Common myeloid progenitor, CD34-positive (primary cell): ENCODE results near the gene ATP5F1D.

Source experiments
- CTCF ChIA-PET: fragments of 350-600 bp; sonication (Branson Sonifier 250); formaldehyde crosslinking; loops from one replicate; lab custom pipeline; 2021; ENCODE audit warnings: antibody characterized with exemption; lab: Charles Lee
- POLR2A ChIA-PET: fragments of 350-600 bp; sonication (Branson Sonifier 250); formaldehyde crosslinking; loops from one replicate; lab custom pipeline; 2021; ENCODE audit warnings: antibody characterized with exemption; lab: Charles Lee
- DNase-seq, 3 donors: peaks; one replicate each; pipeline versions ENCODE4 v3.0.0 to v3.0.0-alpha.2; 2013
- H3K27ac ChIP-seq, 2 experiments: 1 replicate in 1 of 2; 2 replicates in 1 of 2; pipeline ENCODE4 v1.7.0; 2013; ENCODE audit warnings: inconsistent platforms in 2 of 2, low read length in 2 of 2, mild to moderate bottlenecking in 2 of 2, low read depth in 1 of 2, moderate library complexity in 1 of 2; ENCODE audit not compliant: severe bottlenecking in 2 of 2, insufficient read depth in 1 of 2, poor library complexity in 1 of 2
- H3K27me3 ChIP-seq, 5 experiments: replicated peaks in 2 of 5; 1 replicate in 3 of 5; 2 replicates in 2 of 5; pipeline versions ENCODE4 v1.6.1 to v1.7.0; 2013; ENCODE audit warnings: low read length in 4 of 5, mild to moderate bottlenecking in 2 of 5, moderate library complexity in 2 of 5, inconsistent platforms in 1 of 5; ENCODE audit not compliant: insufficient read depth in 5 of 5, control insufficient read depth in 4 of 5
- H3K36me3 ChIP-seq, 4 experiments: 1 replicate in 2 of 4; 2 replicates in 2 of 4; pipeline versions ENCODE4 v1.6.1 to v1.7.0; 2013; ENCODE audit warnings: low read length in 3 of 4, control low read depth in 1 of 4, mild to moderate bottlenecking in 1 of 4; ENCODE audit not compliant: control insufficient read depth in 4 of 4, insufficient read depth in 4 of 4
- H3K4me1 ChIP-seq, 4 experiments: 1 replicate in 3 of 4; 2 replicates in 1 of 4; pipeline versions ENCODE4 v1.6.1 to v1.7.1; 2013; ENCODE audit warnings: low read length in 3 of 4, mild to moderate bottlenecking in 3 of 4, control low read depth in 1 of 4, inconsistent platforms in 1 of 4, moderate library complexity in 1 of 4; ENCODE audit not compliant: control insufficient read depth in 4 of 4, insufficient read depth in 4 of 4; ENCODE audit errors: control extremely low read depth in 1 of 4
- H3K4me3 ChIP-seq, 7 experiments: 1 replicate in 4 of 7; 2 replicates in 3 of 7; pipeline versions ENCODE4 v1.5.1 to v1.7.0; 2013; ENCODE audit warnings: mild to moderate bottlenecking in 7 of 7, low read length in 6 of 7, moderate library complexity in 6 of 7, inconsistent platforms in 2 of 7, low read depth in 2 of 7, control low read depth in 1 of 7; ENCODE audit not compliant: insufficient read depth in 4 of 7, control insufficient read depth in 1 of 7; ENCODE audit errors: extremely low read depth in 1 of 7
- H3K9me3 ChIP-seq, 5 experiments: 1 replicate in 4 of 5; 2 replicates in 1 of 5; pipeline versions ENCODE4 v1.6.1 to v1.7.1; 2013; ENCODE audit warnings: low read length in 4 of 5, mild to moderate bottlenecking in 2 of 5, inconsistent platforms in 1 of 5, low read depth in 1 of 5, moderate library complexity in 1 of 5; ENCODE audit not compliant: control insufficient read depth in 4 of 5, insufficient read depth in 2 of 5; ENCODE audit errors: control extremely low read depth in 1 of 5
- WGBS: methylation state at CpG from one replicate; pipeline ENCODE4 v1.1.5; 2013; ENCODE audit not compliant: insufficient coverage; 5-methylcytosine and 5-hydroxymethylcytosine counted together

Gene ATP5F1D

DNA sequence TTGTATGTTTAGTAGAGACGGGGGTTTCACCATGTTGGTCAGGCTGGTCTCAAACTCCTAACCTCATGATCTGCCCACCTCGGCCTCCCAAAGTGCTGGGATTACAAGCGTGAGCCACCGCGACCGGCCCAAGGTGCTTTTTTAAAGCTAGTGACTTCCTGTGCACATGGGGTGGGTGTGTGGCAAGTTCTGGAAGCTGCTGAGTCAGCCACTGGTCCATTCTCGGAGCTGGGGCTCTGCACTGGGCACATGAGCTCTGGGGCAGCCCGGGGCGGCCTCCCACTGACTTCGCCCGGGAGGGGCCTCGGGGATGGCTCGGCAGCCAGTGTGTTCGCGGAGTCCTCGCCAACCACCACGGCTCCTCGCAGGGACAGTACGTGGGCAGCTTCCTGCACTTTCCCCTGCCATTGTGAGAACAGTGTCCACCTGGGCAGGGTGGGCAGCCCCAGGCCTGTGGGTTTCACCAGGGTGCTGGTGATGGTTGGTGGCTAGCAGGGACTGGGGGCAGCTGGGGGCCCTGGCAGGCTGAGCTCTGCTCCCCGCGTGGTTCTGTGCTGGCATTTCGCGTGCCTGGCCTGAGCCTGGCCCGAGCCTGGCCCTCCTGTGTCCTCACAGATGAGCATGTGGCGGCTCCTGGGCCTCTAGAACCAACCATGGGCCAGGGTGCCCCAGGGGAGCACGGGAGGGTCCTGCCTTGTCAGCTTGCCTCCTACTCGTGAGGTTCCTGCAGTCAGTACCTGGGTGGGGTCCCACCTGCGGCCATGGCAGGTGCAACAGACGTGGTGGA, 15.9 kb upstream of the ATP5F1D start:
- 96% methylated on average over 23 of the region's 29 CpGs for WGBS
- Histone ChIP-seq H3K4me1 (no peaks in the 10 kb centered on the region), H3K9me3 (no peaks in the 10 kb centered on the region), H3K27me3 (no peaks in the 10 kb centered on the region), H3K4me3 (no peak overlapping the region), H3K27ac (no peak overlapping the region), H3K36me3 (peaks cover 2 to 69% (median 43%) of the 10 kb centered on the region in 4 experiments)
- POLR2A ChIA-PET, result no interaction called here
- no peak for DNase-seq
- CTCF ChIA-PET, result interaction anchor here (1.1 to 1.2 kb wide), 3 partner anchors 9 to 21 kb away, joined by 3 to 5 read pairs (median 4); no protein-coding TSS in a partner anchor

DNA sequence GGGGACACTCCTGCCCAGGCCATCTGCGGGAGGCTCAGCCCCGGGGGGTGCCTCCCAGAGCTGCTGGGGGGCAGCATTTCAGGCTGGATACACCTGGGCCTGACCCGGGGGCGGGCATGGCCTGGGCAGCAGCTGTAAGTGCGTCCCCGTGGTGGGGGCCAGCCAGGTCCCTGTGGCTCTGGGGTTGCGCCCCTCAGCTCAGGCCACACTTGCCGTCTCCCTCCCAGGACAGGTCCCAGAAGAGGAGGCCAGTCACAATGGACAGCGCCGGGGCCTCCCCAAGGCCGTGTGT, 15.4 kb upstream of the ATP5F1D start:
- DNase-seq, result no peak
- Histone ChIP-seq H3K4me1 (no peaks in the 10 kb centered on the region), H3K27ac (no peak overlapping the region), H3K36me3 (peaks cover 2 to 64% (median 40%) of the 10 kb centered on the region in 4 experiments), H3K9me3 (no peaks in the 10 kb centered on the region), H3K27me3 (no peaks in the 10 kb centered on the region), H3K4me3 (no peak overlapping the region)
- POLR2A ChIA-PET, result no interaction called here
- 97% methylated on average over 11 of the region's 11 CpGs for whole genome bisulfite sequencing
- CTCF ChIA-PET, result interaction anchor here (1.1 to 1.2 kb wide), 3 partner anchors 8 to 21 kb away, joined by 3 to 5 read pairs (median 4); no protein-coding TSS in a partner anchor

- H3K4me1 ChIP-seq, result peaks cover 0 to under 1% (median 0%) of the 10 kb centered on the region in 4 experiments
- H3K9me3 ChIP-seq, result no peaks in the 10 kb centered on the region
- no peak for DNase-seq
- H3K27ac ChIP-seq, result no peak overlapping the region
- CTCF ChIA-PET, result interaction anchor here (1.1 to 1.2 kb wide), 3 partner anchors 8 to 22 kb away, joined by 3 to 4 read pairs (median 3); no protein-coding TSS in a partner anchor
- peaks cover 2 to 59% (median 37%) of the 10 kb centered on the region in 4 experiments for H3K36me3 ChIP-seq
- POLR2A ChIA-PET, result no interaction called here
- no peaks in the 10 kb centered on the region for H3K27me3 ChIP-seq
- no peak overlapping the region for H3K4me3 ChIP-seq
- WGBS, result 98% methylated on average over 35 of the region's 50 CpGs
Measured at GRCh38 chr19:1226522-1227303, 14.8 kb upstream of the ATP5F1D start.

- POLR2A ChIA-PET, result no interaction called here
- peaks cover 2 to 52% (median 32%) of the 10 kb centered on the region in 4 experiments for H3K36me3 ChIP-seq
Measured at GRCh38 chr19:1227304-1228054, 14.1 kb upstream of the ATP5F1D start.

DNA sequence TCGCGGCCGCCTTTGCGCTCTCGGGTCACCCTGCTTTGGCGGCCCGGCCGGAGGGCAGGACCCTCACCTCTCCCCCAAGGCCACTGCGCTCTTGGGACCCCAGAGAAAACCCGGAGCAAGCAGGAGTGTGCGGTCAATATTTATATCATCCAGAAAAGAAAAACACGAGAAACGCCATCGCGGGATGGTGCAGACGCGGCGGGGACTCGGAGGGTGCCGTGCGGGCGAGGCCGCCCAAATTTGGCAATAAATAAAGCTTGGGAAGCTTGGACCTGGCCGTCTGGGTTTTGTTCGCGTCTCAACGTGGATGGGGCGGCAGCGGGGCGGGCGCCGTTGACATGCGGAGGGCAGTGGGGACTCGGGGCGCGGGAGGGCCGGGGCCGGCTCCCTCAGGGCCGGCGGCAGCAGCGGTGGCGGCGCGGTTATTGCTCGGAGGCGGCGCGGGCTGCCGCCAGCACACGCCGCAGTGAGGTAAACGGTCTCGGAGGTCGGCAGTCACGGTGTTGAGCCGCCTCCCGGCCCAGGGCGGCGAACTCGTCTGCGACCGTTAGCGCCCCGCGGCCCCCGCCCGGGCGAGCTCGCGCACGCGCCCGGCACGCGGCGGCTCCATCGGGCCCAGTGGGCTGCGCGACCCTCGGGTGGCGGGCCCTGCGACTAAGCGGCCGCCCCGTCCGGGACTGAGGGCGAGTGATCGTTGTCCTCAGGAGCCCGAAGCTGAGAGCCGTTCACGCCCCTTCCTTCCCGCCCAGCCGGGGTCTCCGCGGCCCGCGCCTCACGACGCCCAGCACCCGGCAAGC, 13.2 kb upstream of the ATP5F1D start:
- no peak overlapping the region for H3K4me3 ChIP-seq
- no peaks in the 10 kb centered on the region for H3K27me3 ChIP-seq
- ChIA-PET CTCF (interaction anchor here (1.2 kb wide), 1 partner anchor 11 kb away, joined by 3 read pairs; no protein-coding TSS in a partner anchor), POLR2A (no interaction called here)
- peaks cover 2 to 43% (median 24%) of the 10 kb centered on the region in 4 experiments for H3K36me3 ChIP-seq
- H3K4me1 ChIP-seq, result peaks cover 0 to 13% (median 5%) of the 10 kb centered on the region in 4 experiments
- no peak for DNase-seq
- no peak overlapping the region for H3K27ac ChIP-seq
- WGBS, result 98% methylated on average over 79 of the region's 100 CpGs
- no peaks in the 10 kb centered on the region for H3K9me3 ChIP-seq

More at GRCh38 chr19:1227304-1228054, 14.1 kb upstream of the ATP5F1D start:
- DNase-seq, result no peak
- Histone ChIP-seq H3K9me3 (no peaks in the 10 kb centered on the region), H3K4me1 (peaks cover 0 to 8% (median 2%) of the 10 kb centered on the region in 4 experiments), H3K27me3 (no peaks in the 10 kb centered on the region), H3K27ac (no peak overlapping the region), H3K4me3 (no peak overlapping the region)
- 97% methylated on average over 53 of the region's 56 CpGs for WGBS
- CTCF ChIA-PET, result interaction anchor here (1.2 kb wide), 1 partner anchor 12 kb away, joined by 3 read pairs; no protein-coding TSS in a partner anchor
